ENCODE data around the gene CD200R1.

CD200R1 gene

DNA sequence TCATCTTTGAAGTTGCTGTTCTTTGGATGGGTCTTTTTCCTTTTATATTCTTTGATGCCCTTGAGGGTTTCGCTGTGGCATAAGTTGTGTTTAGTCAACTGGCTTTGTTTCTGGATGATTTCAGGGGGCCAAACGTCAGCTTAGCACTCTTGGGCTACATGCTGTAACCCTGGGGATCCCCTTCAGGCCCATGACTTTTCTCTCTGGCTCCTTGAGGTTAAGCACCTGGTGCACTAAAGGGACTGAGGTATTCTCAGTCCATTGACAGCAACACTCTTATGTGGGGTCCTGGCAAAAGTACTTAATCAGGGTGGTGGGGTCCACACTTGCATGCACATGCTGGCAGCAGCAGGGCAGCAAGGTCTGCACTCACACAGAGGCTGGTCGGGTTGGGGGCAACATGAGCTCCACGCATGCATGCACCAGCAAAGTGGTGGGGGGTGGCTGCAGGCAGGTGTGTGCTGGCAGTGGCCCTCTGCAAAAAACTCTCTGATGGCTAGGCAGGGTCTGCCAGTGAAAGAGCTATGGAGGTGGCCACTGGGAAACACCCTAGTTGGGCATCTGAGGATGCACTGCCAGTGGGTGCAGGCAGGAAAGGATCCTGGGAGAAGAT lies 90.1 kb downstream of the CD200R1 start:
- no peak overlapping the region for H3K4me2 ChIP-seq (ENCODE audit: low read length)
- H3K9ac ChIP-seq (ENCODE audit: low read length) = no peak overlapping the region
- no peaks in the 10 kb centered on the region for H3K9me2 ChIP-seq (ENCODE audit: low read depth, low read length)
- no peak overlapping the region for H3K27ac ChIP-seq (ENCODE audit: low read depth, low read length, poor library complexity, severe bottlenecking)
- H3F3A ChIP-seq (ENCODE audit: insufficient read depth, low read length) = no peaks in the 10 kb centered on the region
- no peaks in the 10 kb centered on the region for H3K27me3 ChIP-seq (ENCODE audit: insufficient read depth, low read length)
- H3K79me2 ChIP-seq (ENCODE audit: insufficient read depth, low read length) = no peaks in the 10 kb centered on the region
- H4K20me1 ChIP-seq (ENCODE audit: insufficient read depth, low read length) = no peaks in the 10 kb centered on the region
- H3K36me3 ChIP-seq (ENCODE audit: insufficient read depth, low read length) = no peaks in the 10 kb centered on the region
- H3K4me3 ChIP-seq (ENCODE audit: low read depth, low read length, poor library complexity, severe bottlenecking) = no peak overlapping the region
- H3K4me1 ChIP-seq (ENCODE audit: insufficient read depth, low read length, severe bottlenecking) = peaks cover 9% of the 10 kb centered on the region
- H3K9me3 ChIP-seq (ENCODE audit: low read length) = no peaks in the 10 kb centered on the region
- H2AFZ ChIP-seq (ENCODE audit: low read length) = no peak overlapping the region
- no peak for TF ChIP-seq EZH2 (IDR thresholded peaks at IDR 0.05; ENCODE audit: borderline replicate concordance, low read length)
- TF ChIP-seq, protein P1, sequence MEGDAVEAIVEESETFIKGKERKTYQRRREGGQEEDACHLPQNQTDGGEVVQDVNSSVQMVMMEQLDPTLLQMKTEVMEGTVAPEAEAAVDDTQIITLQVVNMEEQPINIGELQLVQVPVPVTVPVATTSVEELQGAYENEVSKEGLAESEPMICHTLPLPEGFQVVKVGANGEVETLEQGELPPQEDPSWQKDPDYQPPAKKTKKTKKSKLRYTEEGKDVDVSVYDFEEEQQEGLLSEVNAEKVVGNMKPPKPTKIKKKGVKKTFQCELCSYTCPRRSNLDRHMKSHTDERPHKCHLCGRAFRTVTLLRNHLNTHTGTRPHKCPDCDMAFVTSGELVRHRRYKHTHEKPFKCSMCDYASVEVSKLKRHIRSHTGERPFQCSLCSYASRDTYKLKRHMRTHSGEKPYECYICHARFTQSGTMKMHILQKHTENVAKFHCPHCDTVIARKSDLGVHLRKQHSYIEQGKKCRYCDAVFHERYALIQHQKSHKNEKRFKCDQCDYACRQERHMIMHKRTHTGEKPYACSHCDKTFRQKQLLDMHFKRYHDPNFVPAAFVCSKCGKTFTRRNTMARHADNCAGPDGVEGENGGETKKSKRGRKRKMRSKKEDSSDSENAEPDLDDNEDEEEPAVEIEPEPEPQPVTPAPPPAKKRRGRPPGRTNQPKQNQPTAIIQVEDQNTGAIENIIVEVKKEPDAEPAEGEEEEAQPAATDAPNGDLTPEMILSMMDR (IDR thresholded peaks at IDR 0.05; ENCODE audit: low read length) = no peak

DNA sequence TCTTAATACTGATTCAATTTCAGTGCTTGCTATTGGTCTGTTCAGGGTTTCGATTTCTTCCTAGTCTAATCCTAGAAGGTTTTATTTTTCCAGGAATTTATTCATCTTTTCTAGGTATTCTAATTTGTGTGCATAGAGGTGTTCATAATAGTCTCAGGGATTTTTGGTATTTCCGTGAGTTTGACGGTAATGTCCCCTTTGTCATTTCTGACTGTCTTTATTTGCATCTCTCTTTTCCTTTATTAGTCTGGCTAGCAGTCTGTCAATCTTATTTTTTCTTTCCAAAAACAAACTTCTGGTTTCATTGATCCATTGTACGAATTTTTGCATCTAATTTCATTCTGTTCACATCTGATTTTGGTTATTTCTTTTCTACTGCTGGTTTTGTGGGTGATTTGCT lies 93.0 kb downstream of the CD200R1 start:
- no peaks in the 10 kb centered on the region for H3K4me1 ChIP-seq (ENCODE audit: insufficient read depth, low read length, severe bottlenecking)
- no peak overlapping the region for H3K4me3 ChIP-seq (ENCODE audit: low read depth, low read length, poor library complexity, severe bottlenecking)
- no peak overlapping the region for H3K4me2 ChIP-seq (ENCODE audit: low read length)
- no peaks in the 10 kb centered on the region for H3F3A ChIP-seq (ENCODE audit: insufficient read depth, low read length)
- no peak overlapping the region for H3K9ac ChIP-seq (ENCODE audit: low read length)
- H3K79me2 ChIP-seq (ENCODE audit: insufficient read depth, low read length) = no peaks in the 10 kb centered on the region
- no peaks in the 10 kb centered on the region for H3K27me3 ChIP-seq (ENCODE audit: insufficient read depth, low read length)
- no peaks in the 10 kb centered on the region for H3K36me3 ChIP-seq (ENCODE audit: insufficient read depth, low read length)
- H3K9me3 ChIP-seq (ENCODE audit: low read length) = no peaks in the 10 kb centered on the region
- H3K27ac ChIP-seq (ENCODE audit: low read depth, low read length, poor library complexity, severe bottlenecking) = no peak overlapping the region
- no peak overlapping the region for H2AFZ ChIP-seq (ENCODE audit: low read length)
- TF ChIP-seq, protein P1 (IDR thresholded peaks at IDR 0.05; ENCODE audit: low read length) = no peak
- TF ChIP-seq EZH2 (IDR thresholded peaks at IDR 0.05; ENCODE audit: borderline replicate concordance, low read length) = no peak
- H3K9me2 ChIP-seq (ENCODE audit: low read depth, low read length) = no peaks in the 10 kb centered on the region
- no peaks in the 10 kb centered on the region for H4K20me1 ChIP-seq (ENCODE audit: insufficient read depth, low read length)

DNA sequence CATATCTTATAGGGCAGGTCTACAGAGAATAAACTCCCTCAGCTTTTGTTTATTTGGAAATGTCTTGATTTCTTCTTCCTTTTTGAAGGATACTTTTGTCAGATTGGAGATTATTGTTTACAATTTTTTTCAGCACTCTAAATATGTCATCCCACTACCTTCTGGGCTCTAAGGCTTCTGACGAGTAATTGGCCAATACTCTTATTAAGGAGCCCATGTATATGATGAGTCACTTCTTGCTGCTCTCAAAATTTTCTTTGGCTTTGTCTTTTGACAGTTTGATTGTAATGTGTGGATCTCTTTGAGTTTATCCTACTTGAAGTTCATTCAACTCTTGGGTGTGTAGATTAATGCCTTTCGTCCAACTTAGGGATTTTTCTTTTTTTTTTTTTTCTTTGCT lies 99.3 kb downstream of the CD200R1 start:
- H3K9me3 ChIP-seq (ENCODE audit: low read length) = no peaks in the 10 kb centered on the region
- no peak overlapping the region for H3K4me3 ChIP-seq (ENCODE audit: low read depth, low read length, poor library complexity, severe bottlenecking)
- no peak overlapping the region for H2AFZ ChIP-seq (ENCODE audit: low read length)
- no peaks in the 10 kb centered on the region for H4K20me1 ChIP-seq (ENCODE audit: insufficient read depth, low read length)
- no peaks in the 10 kb centered on the region for H3F3A ChIP-seq (ENCODE audit: insufficient read depth, low read length)
- no peaks in the 10 kb centered on the region for H3K9me2 ChIP-seq (ENCODE audit: low read depth, low read length)
- H3K9ac ChIP-seq (ENCODE audit: low read length) = no peak overlapping the region
- no peaks in the 10 kb centered on the region for H3K27me3 ChIP-seq (ENCODE audit: insufficient read depth, low read length)
- TF ChIP-seq, protein P1 (IDR thresholded peaks at IDR 0.05; ENCODE audit: low read length) = no peak
- no peak for TF ChIP-seq EZH2 (IDR thresholded peaks at IDR 0.05; ENCODE audit: borderline replicate concordance, low read length)
- no peak overlapping the region for H3K27ac ChIP-seq (ENCODE audit: low read depth, low read length, poor library complexity, severe bottlenecking)
- H3K79me2 ChIP-seq (ENCODE audit: insufficient read depth, low read length) = no peaks in the 10 kb centered on the region
- peaks cover 6% of the 10 kb centered on the region for H3K4me1 ChIP-seq (ENCODE audit: insufficient read depth, low read length, severe bottlenecking)
- no peaks in the 10 kb centered on the region for H3K36me3 ChIP-seq (ENCODE audit: insufficient read depth, low read length)
- no peak overlapping the region for H3K4me2 ChIP-seq (ENCODE audit: low read length)
